HAP-1 (cell line): ENCODE results near the gene TASP1.

Experiments used
- DNase-seq, 2 experiments: peaks; one replicate each; pipeline ENCODE4 v3.0.0-alpha.2; 2016 to 2020; ENCODE audit warnings: low spot score in 2 of 2
- H3K27me3 ChIP-seq: fragments of 250-450 bp; sonication (Bioruptor Pico); 2 replicates; pipeline ENCODE4 v1.5.1; 2020; ENCODE audit warnings: low read depth, mild to moderate bottlenecking, moderate library complexity
- H3K36me3 ChIP-seq: fragments of 250-450 bp; sonication (Bioruptor Pico); replicated peaks from 2 replicates; pipeline ENCODE4 v1.5.1; 2020; ENCODE audit warnings: mild to moderate bottlenecking
- H3K4me1 ChIP-seq: fragments of 250-450 bp; sonication (Bioruptor Pico); 2 replicates; pipeline ENCODE4 v1.5.1; 2020; ENCODE audit warnings: mild to moderate bottlenecking
- H3K4me3 ChIP-seq: fragments of 250-450 bp; sonication (Bioruptor Pico); 2 replicates; pipeline ENCODE4 v1.5.1; 2020; ENCODE audit warnings: mild to moderate bottlenecking, moderate library complexity
- H3K9me3 ChIP-seq: fragments of 250-450 bp; sonication (Bioruptor Pico); 2 replicates; pipeline ENCODE4 v1.5.1; 2020; ENCODE audit warnings: mild to moderate bottlenecking, moderate library complexity
- in situ Hi-C: fragments of 300-500 bp; cut with MboI; formaldehyde crosslinking; loops from 3 replicates; pipeline ENCODE4 v1.14.3; 2020; ENCODE audit warnings: low sequenced_read_pairs, inconsistent platforms, mixed read lengths

TASP1 gene

GRCh38 chr20:13424174-13424833 is 214.4 kb downstream of the TASP1 start:
- no peaks in the 10 kb centered on the region for H3K27me3 ChIP-seq
- H3K9me3 ChIP-seq, result no peaks in the 10 kb centered on the region
- in situ Hi-C loops, result no loop called here
- peaks cover 4% of the 10 kb centered on the region for H3K4me1 ChIP-seq
- no peak overlapping the region for H3K4me3 ChIP-seq
- no peaks in the 10 kb centered on the region for H3K36me3 ChIP-seq
- no peak for DNase-seq

- in situ Hi-C loops, result no loop called here
- H3K4me3 ChIP-seq, result no peak overlapping the region
- H3K9me3 ChIP-seq, result no peaks in the 10 kb centered on the region
- no peak for DNase-seq
- peaks cover 4% of the 10 kb centered on the region for H3K4me1 ChIP-seq
- no peaks in the 10 kb centered on the region for H3K27me3 ChIP-seq
- H3K36me3 ChIP-seq, result no peaks in the 10 kb centered on the region
Measured at GRCh38 chr20:13423472-13424173, 215.1 kb downstream of the TASP1 start.

- in situ Hi-C loops, result no loop called here
- Histone ChIP-seq H3K4me3 (no peak overlapping the region), H3K4me1 (peaks cover 4% of the 10 kb centered on the region), H3K36me3 (no peaks in the 10 kb centered on the region), H3K9me3 (no peaks in the 10 kb centered on the region), H3K27me3 (no peaks in the 10 kb centered on the region)
- DNase-seq, result no peak
Measured at GRCh38 chr20:13422637-13423036, 216.1 kb downstream of the TASP1 start.

DNA sequence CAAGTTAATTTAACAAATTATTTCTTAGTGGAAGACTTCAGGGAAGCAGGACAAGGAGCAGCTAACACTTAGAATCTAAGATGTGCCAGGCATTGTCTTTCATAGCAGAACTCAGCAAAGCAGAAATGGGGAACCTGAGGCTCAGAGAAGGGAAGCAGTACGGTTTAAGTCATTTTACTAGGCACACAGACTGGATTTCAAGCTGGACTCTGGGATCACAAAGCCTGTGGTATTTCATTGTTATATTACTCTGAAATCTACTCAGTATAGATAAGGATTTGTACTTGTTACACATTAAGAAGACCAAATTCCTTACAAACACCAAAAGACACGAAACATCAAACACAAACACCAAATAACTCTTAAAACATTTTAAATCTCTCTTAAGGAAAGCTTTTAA is 218.1 kb downstream of the TASP1 start:
- no peaks in the 10 kb centered on the region for H3K27me3 ChIP-seq
- no peak overlapping the region for H3K4me3 ChIP-seq
- H3K36me3 ChIP-seq, result no peaks in the 10 kb centered on the region
- in situ Hi-C loops, result no loop called here
- no peak for DNase-seq
- no peaks in the 10 kb centered on the region for H3K9me3 ChIP-seq
- peaks cover 4% of the 10 kb centered on the region for H3K4me1 ChIP-seq

DNA sequence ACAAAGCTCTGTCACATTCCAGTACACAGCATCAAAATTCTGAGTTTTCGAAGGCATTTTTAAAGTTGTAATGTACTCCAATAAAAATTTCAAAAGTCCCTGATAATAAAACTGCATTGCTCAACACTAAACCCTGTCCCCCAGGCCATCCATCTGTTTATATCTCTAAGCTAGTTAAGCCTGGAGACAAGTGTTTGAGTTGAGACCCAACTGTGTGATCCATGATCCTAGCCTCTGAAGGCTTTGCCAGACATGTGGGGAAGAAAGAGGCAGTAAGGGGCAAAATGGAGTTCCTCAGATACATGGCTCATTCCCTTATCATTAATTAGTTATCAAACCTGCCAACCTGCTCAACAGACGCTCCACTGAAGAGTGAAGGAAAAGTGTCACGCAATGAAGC is 219.3 kb downstream of the TASP1 start:
- Histone ChIP-seq H3K9me3 (no peaks in the 10 kb centered on the region), H3K4me1 (peaks cover 4% of the 10 kb centered on the region), H3K36me3 (no peaks in the 10 kb centered on the region), H3K27me3 (no peaks in the 10 kb centered on the region), H3K4me3 (no peak overlapping the region)
- in situ Hi-C loops, result no loop called here
- DNase-seq, result no peak

- in situ Hi-C loops, result no loop called here
- no peaks in the 10 kb centered on the region for H3K36me3 ChIP-seq
- DNase-seq, result no peak
- no peaks in the 10 kb centered on the region for H3K27me3 ChIP-seq
- no peaks in the 10 kb centered on the region for H3K9me3 ChIP-seq
- peaks cover 4% of the 10 kb centered on the region for H3K4me1 ChIP-seq
- H3K4me3 ChIP-seq, result no peak overlapping the region
Measured at GRCh38 chr20:13418263-13419229, 220.2 kb downstream of the TASP1 start.

DNA sequence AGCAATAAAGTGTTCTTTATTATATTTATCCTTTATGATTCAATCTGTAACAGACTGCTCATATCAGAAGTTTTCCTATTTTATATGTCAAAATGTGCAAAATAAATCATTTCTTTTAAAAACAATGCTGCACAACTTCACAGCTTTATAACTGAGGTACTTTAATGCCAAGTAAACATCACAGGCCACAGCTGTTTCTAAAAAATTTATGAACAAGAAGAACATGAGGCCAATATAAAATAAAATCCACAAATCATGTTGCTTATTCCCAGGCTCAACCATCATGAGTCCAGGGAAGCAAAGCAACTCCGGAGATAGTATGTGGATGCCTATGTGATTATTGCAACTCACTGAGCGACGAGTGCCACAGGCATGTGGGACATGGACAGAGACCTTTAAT is 222.2 kb downstream of the TASP1 start:
- Histone ChIP-seq H3K4me3 (no peak overlapping the region), H3K27me3 (no peaks in the 10 kb centered on the region), H3K9me3 (no peaks in the 10 kb centered on the region), H3K36me3 (no peaks in the 10 kb centered on the region), H3K4me1 (peaks cover 1% of the 10 kb centered on the region)
- in situ Hi-C loops, result no loop called here
- DNase-seq, result no peak

DNA sequence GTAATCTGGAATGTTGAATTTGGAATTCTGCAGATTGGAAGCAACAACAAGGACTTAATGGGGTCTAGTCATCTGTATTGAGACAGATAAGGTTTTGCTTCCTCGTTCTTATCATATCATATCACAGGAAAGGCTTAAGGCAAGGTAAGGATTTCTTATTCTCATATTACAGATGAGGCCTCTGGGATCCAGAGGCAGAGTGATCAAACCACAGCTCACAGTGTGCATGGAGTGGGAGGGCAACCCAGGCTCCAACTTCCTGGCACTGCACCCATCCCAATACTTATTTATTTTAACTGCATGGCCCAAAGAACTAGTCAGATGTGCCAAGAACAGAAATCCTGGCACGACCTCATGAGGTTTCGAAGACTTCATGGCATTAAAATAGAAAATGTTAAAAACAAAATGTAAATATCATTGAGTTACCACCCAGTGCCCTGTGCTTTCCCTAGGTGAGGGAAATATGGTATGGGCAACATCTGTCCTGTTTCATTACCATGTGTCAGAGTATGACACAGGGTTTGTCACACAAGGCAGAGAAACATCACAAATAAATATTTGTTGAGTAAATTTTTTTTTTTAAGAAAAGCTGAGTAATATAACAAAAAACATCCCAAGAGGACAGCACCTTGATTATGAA is 225.8 kb downstream of the TASP1 start:
- Histone ChIP-seq H3K4me1 (no peaks in the 10 kb centered on the region), H3K27me3 (no peaks in the 10 kb centered on the region), H3K4me3 (no peak overlapping the region), H3K36me3 (no peaks in the 10 kb centered on the region), H3K9me3 (no peaks in the 10 kb centered on the region)
- in situ Hi-C loops, result no loop called here
- no peak for DNase-seq

GRCh38 chr20:13404293-13404692 is 234.4 kb downstream of the TASP1 start:
- H3K4me3 ChIP-seq, result no peak overlapping the region
- no peaks in the 10 kb centered on the region for H3K4me1 ChIP-seq
- no peaks in the 10 kb centered on the region for H3K36me3 ChIP-seq
- in situ Hi-C loops, result no loop called here
- no peaks in the 10 kb centered on the region for H3K9me3 ChIP-seq
- no peaks in the 10 kb centered on the region for H3K27me3 ChIP-seq
- no peak for DNase-seq

- no peak for DNase-seq
- in situ Hi-C loops, result no loop called here
- Histone ChIP-seq H3K4me1 (no peaks in the 10 kb centered on the region), H3K27me3 (no peaks in the 10 kb centered on the region), H3K9me3 (no peaks in the 10 kb centered on the region), H3K4me3 (no peak overlapping the region), H3K36me3 (no peaks in the 10 kb centered on the region)
Measured at GRCh38 chr20:13403453-13403852, 235.3 kb downstream of the TASP1 start.

DNA sequence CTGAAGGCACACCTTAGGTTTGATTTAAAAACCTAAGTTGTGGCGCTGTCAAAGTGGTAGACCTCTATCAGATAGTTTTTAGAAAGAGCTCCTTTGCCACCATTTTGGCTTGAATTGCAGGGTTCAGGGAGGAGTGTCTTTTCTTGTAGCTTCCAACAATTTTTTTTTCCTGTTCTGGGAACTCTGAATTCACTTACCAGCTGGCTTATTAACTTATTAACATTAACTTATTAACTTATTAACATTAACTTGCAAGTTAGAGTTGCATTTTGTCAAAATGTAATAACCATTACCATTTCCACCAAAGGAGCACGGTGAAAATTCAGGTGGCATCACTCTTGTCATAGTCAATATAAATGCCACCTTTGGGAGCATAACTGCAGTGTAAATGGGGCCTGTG is 235.7 kb downstream of the TASP1 start:
- no peaks in the 10 kb centered on the region for H3K36me3 ChIP-seq
- DNase-seq, result no peak
- in situ Hi-C loops, result no loop called here
- no peaks in the 10 kb centered on the region for H3K9me3 ChIP-seq
- no peak overlapping the region for H3K4me3 ChIP-seq
- H3K27me3 ChIP-seq, result no peaks in the 10 kb centered on the region
- no peaks in the 10 kb centered on the region for H3K4me1 ChIP-seq

DNA sequence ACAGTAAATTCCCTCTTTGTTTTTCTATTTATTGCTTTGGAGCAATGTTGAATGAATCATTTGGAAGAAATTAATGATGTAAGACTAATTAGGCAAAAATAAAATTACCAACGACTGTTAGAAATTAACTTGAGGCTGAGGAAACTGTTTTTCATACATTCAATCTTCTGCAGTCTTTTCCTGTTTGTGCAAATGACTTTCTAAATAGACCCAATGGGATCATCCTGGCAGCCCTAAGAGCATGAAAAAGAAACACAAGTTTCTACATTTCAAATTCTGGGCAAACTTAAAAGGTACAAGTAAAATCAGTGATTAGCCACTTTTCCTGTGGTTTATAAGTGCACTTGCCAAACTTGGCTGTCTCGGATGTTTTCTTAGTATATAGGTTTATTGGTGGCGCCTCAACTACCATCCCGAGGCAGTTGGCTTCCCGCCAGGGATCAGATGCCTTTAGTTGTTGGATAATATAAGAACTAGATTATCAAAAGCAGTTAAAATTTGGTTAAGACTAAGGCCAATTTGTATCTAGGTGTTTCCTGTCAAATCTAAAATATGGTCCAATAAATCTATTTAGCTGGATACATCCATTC is 236.5 kb downstream of the TASP1 start:
- Histone ChIP-seq H3K36me3 (no peaks in the 10 kb centered on the region), H3K9me3 (no peaks in the 10 kb centered on the region), H3K4me1 (peaks cover 2% of the 10 kb centered on the region), H3K4me3 (no peak overlapping the region), H3K27me3 (no peaks in the 10 kb centered on the region)
- DNase-seq, result no peak
- in situ Hi-C loops, result no loop called here

DNA sequence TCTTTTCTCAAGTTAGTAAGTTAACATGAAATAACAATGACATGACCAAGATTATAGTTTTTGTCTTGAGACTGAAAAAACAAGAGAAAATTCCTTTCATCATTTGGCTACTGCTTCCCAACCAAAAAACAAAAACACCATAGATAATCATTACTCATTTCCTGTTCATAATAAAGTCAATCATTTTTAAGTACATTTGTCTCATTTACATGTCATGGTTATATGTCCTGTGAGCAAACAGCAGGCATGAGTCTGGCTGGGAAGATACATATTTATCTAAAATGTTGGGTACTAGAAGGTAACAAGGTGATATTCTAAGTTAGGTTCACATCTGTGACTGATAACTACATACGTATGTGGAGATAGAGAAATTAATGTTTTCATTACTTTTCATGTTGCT is 237.1 kb downstream of the TASP1 start:
- H3K27me3 ChIP-seq, result no peaks in the 10 kb centered on the region
- H3K9me3 ChIP-seq, result no peaks in the 10 kb centered on the region
- in situ Hi-C loops, result no loop called here
- no peak overlapping the region for H3K4me3 ChIP-seq
- peaks cover 9% of the 10 kb centered on the region for H3K4me1 ChIP-seq
- no peaks in the 10 kb centered on the region for H3K36me3 ChIP-seq
- DNase-seq, result no peak
